NCI-H2081 (cell line): ENCODE results near the gene TMIE.

ENCODE experiments used
- DNase-seq, 2 experiments: peaks; one replicate each; lab custom pipeline; 2025; lab: John Stamatoyannopoulos, UW

The TMIE gene

DNA sequence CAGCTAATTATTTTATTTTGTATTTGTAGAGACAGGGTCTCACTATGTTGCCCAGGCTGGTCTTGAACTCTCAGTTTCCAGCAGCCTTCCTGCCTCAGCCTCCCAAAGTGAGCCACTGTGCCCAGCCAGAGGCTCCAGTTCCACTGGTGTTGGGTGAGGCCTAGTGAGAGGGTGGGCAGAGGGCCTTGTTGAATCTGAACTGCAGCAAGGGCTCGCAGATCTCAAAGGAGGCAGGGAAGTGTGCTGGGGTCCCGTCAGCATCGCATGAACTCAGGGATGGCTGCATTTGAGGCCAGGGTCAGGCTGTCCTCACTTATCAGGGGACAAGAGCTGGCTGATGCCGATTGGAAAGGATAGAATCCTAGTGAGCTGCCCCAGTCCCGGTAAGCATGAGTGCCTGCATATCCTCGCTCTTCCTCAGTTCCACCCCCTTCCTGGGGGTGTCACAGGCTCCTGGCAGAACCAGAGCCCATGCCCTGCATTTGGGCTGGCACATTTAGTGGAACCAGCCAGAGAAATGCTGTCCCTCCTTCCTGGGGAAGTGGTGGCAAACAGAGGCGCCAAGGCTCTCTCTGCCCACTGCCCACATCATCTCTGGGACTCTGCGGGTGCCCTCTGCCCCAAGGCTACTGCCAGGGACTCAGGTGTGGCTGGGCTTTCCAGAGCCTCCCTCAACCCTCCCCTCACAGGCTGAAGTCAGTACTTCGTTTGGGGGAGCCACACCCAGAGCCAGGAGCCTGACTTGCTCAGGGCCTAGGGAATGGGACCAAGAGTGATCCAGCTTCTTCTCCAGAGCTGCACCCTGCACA, 31.8 kb upstream of the TMIE start:
- DNase-seq: no peak

- no peak for DNase-seq
Measured at GRCh38 chr3:46670000-46670890, 30.9 kb upstream of the TMIE start.

GRCh38 chr3:46670891-46671427, 30.2 kb upstream of the TMIE start:
- DNase-seq: no peak

GRCh38 chr3:46671541-46672348, 29.4 kb upstream of the TMIE start:
- no peak for DNase-seq

- no peak for DNase-seq
Measured at GRCh38 chr3:46672349-46672695, 28.9 kb upstream of the TMIE start.

DNA sequence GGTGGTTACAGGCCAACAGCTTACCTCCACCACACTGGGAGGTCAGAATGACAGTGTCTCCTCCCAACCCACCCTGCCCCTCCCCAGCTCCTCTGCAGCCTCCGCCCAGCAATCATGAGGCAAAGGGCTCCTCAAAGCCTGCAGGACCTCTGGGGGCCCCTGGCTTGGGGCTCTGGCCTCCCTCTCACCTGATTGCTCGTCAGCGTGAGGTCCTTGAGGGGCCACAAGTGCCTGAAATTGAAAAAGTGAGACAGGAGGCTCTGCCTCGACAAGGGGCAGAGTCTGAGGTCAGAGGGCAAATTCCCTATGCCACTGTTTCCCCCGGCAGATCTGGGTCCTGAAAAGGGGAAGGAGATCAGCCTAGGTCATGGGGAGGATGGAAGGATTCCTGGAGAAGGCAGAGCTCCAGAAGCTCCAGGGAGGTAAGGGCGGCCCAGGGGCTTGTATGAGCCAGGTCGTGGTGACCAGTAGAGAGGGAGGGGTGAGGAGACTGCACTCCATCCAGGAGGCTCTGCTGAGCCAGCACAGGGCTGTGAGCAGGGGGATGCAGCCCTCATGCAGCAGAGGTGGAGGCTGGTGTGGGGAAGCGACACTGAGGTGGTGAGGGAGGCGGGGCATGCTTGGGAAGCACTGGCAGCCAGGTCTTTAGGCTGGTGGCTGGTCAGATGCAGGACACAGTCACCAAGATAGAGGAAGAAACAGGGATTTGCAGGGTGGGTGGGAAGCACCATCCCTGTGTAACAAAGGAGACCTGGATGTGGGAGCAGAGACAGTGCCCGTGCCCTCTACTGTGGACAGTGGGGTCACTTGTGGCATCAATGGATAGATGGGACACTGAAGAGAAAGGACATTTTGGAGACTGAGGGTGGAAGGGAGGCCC, 27.8 kb upstream of the TMIE start:
- DNase-seq: no peak

GRCh38 chr3:46674031-46674845, 27.0 kb upstream of the TMIE start:
- no peak for DNase-seq

DNA sequence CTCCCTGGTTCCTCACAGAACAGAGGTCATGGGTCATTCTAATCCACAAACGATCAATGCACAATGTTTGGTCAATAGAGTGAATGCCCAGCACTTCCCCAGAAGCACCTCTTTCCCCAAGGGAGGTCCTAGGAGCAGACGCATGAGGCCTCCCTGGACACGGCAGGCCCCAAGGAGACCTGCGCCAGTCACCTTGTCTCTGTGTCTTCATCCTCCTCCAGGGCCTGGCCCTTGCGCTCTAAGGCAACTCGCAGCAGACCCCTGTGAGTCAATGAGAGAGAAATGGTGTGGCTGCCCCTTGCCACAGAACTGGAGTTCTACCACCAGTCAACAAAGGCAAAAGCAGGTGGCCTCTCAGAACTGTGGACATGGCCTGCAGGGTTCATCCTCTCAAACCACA, 25.8 kb upstream of the TMIE start:
- no peak for DNase-seq

DNA sequence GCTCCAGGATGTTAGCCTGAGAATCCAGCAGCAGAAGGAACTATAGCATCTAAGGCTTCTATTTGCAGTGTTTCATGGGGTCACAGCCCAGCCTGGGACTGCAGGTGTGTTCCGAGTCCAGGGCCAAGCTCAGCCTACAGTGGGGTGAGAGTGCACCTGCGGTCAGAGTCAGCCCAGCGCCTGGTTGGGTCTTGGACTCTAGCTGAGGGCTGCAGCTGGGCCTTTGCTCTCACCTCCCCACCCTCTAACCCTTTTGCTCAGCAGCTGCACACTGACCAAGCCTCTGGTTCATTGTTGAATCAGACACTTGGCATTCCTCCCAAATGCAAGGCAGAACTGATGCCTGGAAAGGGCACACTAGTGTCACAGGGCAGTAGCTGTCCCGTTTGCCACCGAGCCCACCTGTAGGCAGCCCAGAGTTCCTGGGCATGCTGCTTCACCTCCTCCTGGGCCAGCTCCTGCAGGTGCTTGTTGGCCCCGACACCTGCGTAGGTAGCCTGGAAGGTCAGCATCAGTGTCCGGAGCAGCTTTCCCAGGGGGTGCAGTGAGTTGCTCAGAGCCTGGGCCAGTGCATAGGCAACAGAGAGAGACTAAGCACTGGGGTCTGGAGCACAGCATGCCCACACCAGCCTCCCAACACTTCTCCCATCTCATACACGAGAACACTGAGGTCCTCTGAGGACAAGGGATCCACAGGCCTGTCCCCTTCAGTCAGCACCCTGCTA, 25.2 kb upstream of the TMIE start:
- no peak for DNase-seq

DNA sequence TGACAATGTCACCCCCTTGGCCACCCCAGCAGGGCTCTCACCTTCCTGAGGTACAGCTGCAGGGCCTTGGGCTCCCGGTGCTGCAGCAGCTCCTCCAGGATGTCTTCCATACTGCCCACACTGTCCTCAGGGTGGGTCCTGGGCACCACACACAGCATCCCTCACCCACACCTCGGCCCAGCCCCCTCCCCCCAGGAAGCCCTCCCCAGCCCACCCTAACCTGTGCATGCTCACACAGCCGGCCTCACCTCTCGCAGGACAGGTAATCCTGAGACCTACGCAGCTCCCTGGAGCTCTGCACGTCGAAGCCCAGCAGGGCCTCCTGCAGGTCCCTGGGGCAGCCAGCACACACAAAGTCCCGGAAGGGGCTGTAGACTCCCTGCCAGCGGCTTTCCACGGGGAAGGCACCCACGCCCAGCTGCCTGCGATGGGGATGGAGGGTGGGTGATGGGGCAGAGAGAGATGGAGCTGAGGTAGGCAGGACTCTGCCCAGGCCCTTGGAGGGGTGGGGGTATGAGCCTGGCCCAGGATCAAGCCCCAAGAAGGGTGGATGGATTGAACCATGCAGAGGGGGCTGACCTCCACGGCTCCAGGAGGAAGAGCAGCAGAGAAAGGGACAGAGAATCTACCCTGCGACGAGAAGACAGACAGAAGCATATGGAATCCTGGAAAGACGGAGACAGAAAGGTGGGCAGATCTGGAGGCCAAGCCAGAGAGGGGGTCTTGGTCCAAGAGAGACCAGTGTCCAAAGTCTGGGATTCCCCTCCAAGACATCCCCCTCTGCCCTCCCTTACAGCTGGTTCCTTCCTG, 24.4 kb upstream of the TMIE start:
- DNase-seq: no peak

DNA sequence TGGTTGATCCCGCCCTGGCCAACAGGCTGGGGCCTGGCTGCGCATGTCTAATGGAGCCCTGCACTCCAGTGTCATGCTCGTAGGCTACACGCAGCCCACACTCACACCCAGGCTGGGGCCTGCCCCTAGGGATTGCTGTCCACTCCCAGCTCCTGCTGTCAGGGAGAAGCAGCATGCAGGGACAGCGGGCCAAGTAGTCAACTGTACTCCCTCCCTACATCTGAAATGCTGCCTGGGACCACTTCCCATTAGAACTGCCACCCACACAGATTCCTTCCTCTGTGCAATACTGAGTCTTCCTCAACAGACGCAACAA, 23.8 kb upstream of the TMIE start:
- no peak for DNase-seq

- no peak for DNase-seq
Measured at GRCh38 chr3:46678280-46678679, 22.9 kb upstream of the TMIE start.

DNA sequence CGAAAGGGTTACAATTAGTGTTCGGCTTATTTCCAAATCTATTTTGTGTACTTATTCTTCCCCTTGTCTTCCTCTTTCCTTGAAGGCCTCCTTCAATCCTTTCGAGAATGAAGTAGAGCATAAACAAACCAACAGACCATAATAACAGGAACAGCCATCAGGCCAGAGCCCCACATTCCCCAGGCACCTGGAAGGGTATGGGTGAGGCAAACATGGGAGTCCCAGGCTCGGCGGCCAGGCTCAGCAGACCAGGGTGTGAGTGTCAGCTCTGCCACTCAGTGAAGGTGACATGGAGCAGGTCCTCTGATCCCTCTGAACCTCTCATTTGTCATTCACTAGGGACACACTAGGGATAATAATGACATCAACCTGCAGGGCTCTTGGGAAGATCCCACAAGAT, 21.5 kb upstream of the TMIE start:
- no peak for DNase-seq

GRCh38 chr3:46680298-46680826, 20.8 kb upstream of the TMIE start:
- DNase-seq: no peak

- DNase-seq: no peak
Measured at GRCh38 chr3:46681387-46681786, 19.8 kb upstream of the TMIE start.

- DNase-seq: no peak
Measured at GRCh38 chr3:46681856-46682540, 19.2 kb upstream of the TMIE start.

- DNase-seq: no peak
Measured at GRCh38 chr3:46682974-46683373, 18.2 kb upstream of the TMIE start.

DNA sequence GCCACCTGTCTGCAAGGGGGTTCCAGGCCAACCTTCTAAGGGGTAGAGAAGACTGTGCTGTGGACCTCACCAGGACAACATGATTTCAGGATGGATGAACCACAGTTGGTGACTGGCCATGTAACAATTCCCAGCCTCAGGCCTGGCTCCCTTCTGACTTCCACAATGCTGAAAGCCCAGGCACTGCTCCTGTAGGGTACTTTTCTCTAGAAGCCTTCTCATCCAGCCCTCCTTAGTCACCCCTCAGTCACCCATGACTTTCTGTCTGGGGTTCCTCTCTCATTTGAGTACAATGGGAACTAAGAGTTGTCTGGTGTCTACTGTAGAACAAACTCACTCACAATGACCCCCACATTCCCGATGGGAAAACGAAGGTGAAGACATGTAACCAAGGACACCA, 16.3 kb upstream of the TMIE start:
- no peak for DNase-seq
